HEK293T (cell line): ENCODE results near the gene PIBF1.

Experiments
- CTCF ChIA-PET: fragments of 350-600 bp; formaldehyde crosslinking; extraction: SDS; loops from one replicate; lab custom pipeline; 2021; ENCODE audit warnings: antibody characterized with exemption, inconsistent platforms; lab: Yijun Ruan, JAX
- POLR2A ChIA-PET: fragments of 350-600 bp; formaldehyde crosslinking; extraction: SDS; loops from one replicate; lab custom pipeline; 2020; ENCODE audit warnings: antibody characterized with exemption, inconsistent platforms; lab: Yijun Ruan, JAX
- DNase-seq: peaks from one replicate; pipeline ENCODE4 v3.0.0; 2012; ENCODE audit warnings: mixed read lengths; ENCODE audit errors: extremely low spot score
- ARNT ChIP-seq: fragments of 450-650 bp; IDR thresholded peaks from 2 replicates; pipeline ENCODE4 v1.6.1; 2017; ENCODE audit warnings: mild to moderate bottlenecking
- BHLHE40 ChIP-seq: fragments of 450-650 bp; IDR thresholded peaks from 2 replicates; pipeline ENCODE4 v1.6.1; 2016; ENCODE audit warnings: mild to moderate bottlenecking, moderate library complexity, borderline replicate concordance
- CTBP1 ChIP-seq: fragments of 450-650 bp; IDR thresholded peaks from 2 replicates; pipeline ENCODE4 v1.6.1; 2016; ENCODE audit warnings: borderline replicate concordance
- ELF4 ChIP-seq: fragments of 450-650 bp; IDR thresholded peaks from 2 replicates; pipeline ENCODE4 v1.6.1; 2017; ENCODE audit warnings: antibody characterized with exemption
- FOXA1 ChIP-seq: fragments of 450-650 bp; IDR thresholded peaks from 2 replicates; pipeline ENCODE4 v1.6.1; 2016; ENCODE audit warnings: mild to moderate bottlenecking
- FOXK2 ChIP-seq: fragments of 450-650 bp; IDR thresholded peaks from 2 replicates; pipeline ENCODE4 v1.6.1; 2016; ENCODE audit warnings: mild to moderate bottlenecking
- FOXM1 ChIP-seq: fragments of 450-650 bp; IDR thresholded peaks from 2 replicates; pipeline ENCODE4 v1.6.1; 2017; ENCODE audit warnings: mild to moderate bottlenecking, borderline replicate concordance
- HDGF ChIP-seq: fragments of 450-650 bp; IDR thresholded peaks from 2 replicates; pipeline ENCODE4 v1.6.1; 2017; ENCODE audit warnings: antibody characterized with exemption, borderline replicate concordance
- L3MBTL2 ChIP-seq: fragments of 450-650 bp; conservative IDR thresholded peaks from 2 replicates; pipeline ENCODE4 v1.6.1; 2016; ENCODE audit warnings: mild to moderate bottlenecking
- LEF1 ChIP-seq: fragments of 450-650 bp; IDR thresholded peaks from 2 replicates; pipeline ENCODE4 v1.6.1; 2017; ENCODE audit warnings: mild to moderate bottlenecking, borderline replicate concordance
- NFRKB ChIP-seq: fragments of 450-650 bp; IDR thresholded peaks from 2 replicates; pipeline ENCODE4 v1.6.1; 2016; ENCODE audit warnings: mild to moderate bottlenecking, moderate library complexity
- PKNOX1 ChIP-seq: fragments of 450-650 bp; IDR thresholded peaks from 2 replicates; pipeline ENCODE4 v1.6.1; 2016
- SP1 ChIP-seq: fragments of 450-650 bp; IDR thresholded peaks from 2 replicates; pipeline ENCODE4 v1.6.1; 2017
- SUZ12 ChIP-seq: fragments of 450-650 bp; IDR thresholded peaks from 2 replicates; pipeline ENCODE4 v1.6.1; 2016; ENCODE audit warnings: mild to moderate bottlenecking
- TARDBP ChIP-seq: fragments of 450-650 bp; IDR thresholded peaks from 2 replicates; pipeline ENCODE4 v1.6.1; 2016
- ZNF384 ChIP-seq: fragments of 450-650 bp; IDR thresholded peaks from 2 replicates; pipeline ENCODE4 v1.6.1; 2016

Gene PIBF1

GRCh38 chr13:72970301-72970880, 188.5 kb downstream of the PIBF1 start:
- no peak for DNase-seq
- ChIA-PET POLR2A (no interaction called here), CTCF (interaction anchor here (0.6 kb wide), 1 partner anchor 163 kb away, joined by 3 read pairs; no protein-coding TSS in a partner anchor)
- TF ChIP-seq PKNOX1 = no peak
- TF ChIP-seq SUZ12 = no peak

GRCh38 chr13:72970956-72971355, 189.0 kb downstream of the PIBF1 start:
- POLR2A ChIA-PET = no interaction called here
- CTCF ChIA-PET = no interaction called here
- DNase-seq = no peak
- TF ChIP-seq SUZ12 (no peak), CTBP1 (no peak), FOXM1 (no peak), ZNF384 (no peak), FOXK2 (no peak), HDGF (no peak), FOXA1 (no peak), NFRKB (no peak), TARDBP (no peak), BHLHE40 (no peak), LEF1 (no peak), ELF4 (no peak), PKNOX1 (no peak), L3MBTL2 (no peak), ARNT (no peak)

- DNase-seq = no peak
- CTCF ChIA-PET = no interaction called here
- TF ChIP-seq SUZ12 = no peak
- no peak for TF ChIP-seq L3MBTL2
- TF ChIP-seq PKNOX1 = no peak
- TF ChIP-seq FOXK2 = no peak
- TF ChIP-seq ARNT = no peak
- no peak for TF ChIP-seq HDGF
- TF ChIP-seq LEF1 = no peak
- TF ChIP-seq FOXA1 = no peak
- no peak for TF ChIP-seq BHLHE40
- TF ChIP-seq NFRKB = no peak
- no peak for TF ChIP-seq CTBP1
- TF ChIP-seq ZNF384 = no peak
- no peak for TF ChIP-seq ELF4
- TF ChIP-seq FOXM1 = no peak
- TF ChIP-seq TARDBP = no peak
- TF ChIP-seq SP1 = no peak
- POLR2A ChIA-PET = no interaction called here
Observed at GRCh38 chr13:72973234-72973633, 191.3 kb downstream of the PIBF1 start.

GRCh38 chr13:72983085-72983768, 201.3 kb downstream of the PIBF1 start:
- DNase-seq = no peak
- TF ChIP-seq FOXK2 (no peak), BHLHE40 (no peak), L3MBTL2 (no peak), SUZ12 (no peak), NFRKB (no peak), ZNF384 (no peak), PKNOX1 (no peak), LEF1 (no peak), HDGF (no peak), ARNT (no peak), SP1 (no peak), ELF4 (no peak), FOXA1 (no peak), TARDBP (no peak), FOXM1 (no peak), CTBP1 (no peak)
- ChIA-PET POLR2A (no interaction called here), CTCF (no interaction called here)

GRCh38 chr13:72985610-72986009, 203.7 kb downstream of the PIBF1 start:
- POLR2A ChIA-PET = no interaction called here
- CTCF ChIA-PET = interaction anchor here (1.1 kb wide), 1 partner anchor 11 kb away, joined by 3 read pairs; no protein-coding TSS in a partner anchor
- no peak for TF ChIP-seq ZNF384
- no peak for TF ChIP-seq ARNT
- no peak for TF ChIP-seq PKNOX1
- TF ChIP-seq SP1 = no peak
- TF ChIP-seq ELF4 = no peak
- no peak for TF ChIP-seq FOXK2
- TF ChIP-seq NFRKB = no peak
- no peak for TF ChIP-seq FOXM1
- no peak for TF ChIP-seq SUZ12
- TF ChIP-seq BHLHE40 = no peak
- TF ChIP-seq HDGF = no peak
- no peak for TF ChIP-seq FOXA1
- no peak for TF ChIP-seq CTBP1
- no peak for TF ChIP-seq LEF1
- TF ChIP-seq TARDBP = no peak
- TF ChIP-seq L3MBTL2 = no peak
- DNase-seq = no peak
